SK-N-SH (cell line): ENCODE measurements around the gene ITGBL1. TPM values are rescaled to one million over a fixed set of nuclear protein-coding genes. Genes with fewer than 3 reads are reported as not detected.

Experiments used
- CTCF ChIA-PET: fragments of 300-600, 350-600 bp; formaldehyde crosslinking; extraction: SDS; loops from one replicate; lab custom pipeline; 2021; lab: Yijun Ruan, JAX
- POLR2A ChIA-PET: fragments of 350-600 bp; sonication (Branson Sonifier 250); formaldehyde crosslinking; extraction: SDS; loops from one replicate; lab custom pipeline; 2020; ENCODE audit warnings: antibody characterized with exemption, inconsistent platforms; lab: Yijun Ruan, JAX
- DNase-seq: peaks from one replicate; pipeline ENCODE4 v3.0.0; 2012
- H2AFZ ChIP-seq: fragments of 200-600 bp; sonication (generic); 2 replicates; pipeline ENCODE4 v1.8.1; 2016; ENCODE audit warnings: antibody characterized with exemption, mild to moderate bottlenecking, low read depth
- H3F3A ChIP-seq: fragments of 200-600 bp; sonication (generic); replicated peaks from 2 replicates; pipeline ENCODE3; 2016; ENCODE audit warnings: antibody characterized with exemption, mild to moderate bottlenecking; ENCODE audit not compliant: insufficient read depth
- H3K27ac ChIP-seq, 2 experiments: fragments of 200-500 bp in 1 of 2; fragments of 200-600 bp in 1 of 2; sonication (Bioruptor generic) in 1 of 2; sonication (generic), shearing (Covaris generic) in 1 of 2; 2 replicates each; pipeline versions ENCODE4 v1.5.1 to v1.6.1; 2014 to 2016; ENCODE audit warnings: low read depth in 2 of 2, inconsistent platforms in 1 of 2, low read length in 1 of 2, mild to moderate bottlenecking in 1 of 2, mixed read lengths in 1 of 2
- H3K27me3 ChIP-seq: fragments of 200-600 bp; sonication (generic), shearing (Covaris generic); 2 replicates; pipeline ENCODE4 v1.6.1; 2016; ENCODE audit warnings: mixed run types; ENCODE audit not compliant: insufficient read depth
- H3K36me3 ChIP-seq, 2 experiments: fragments of 200-500 bp in 1 of 2; fragments of 200-600 bp in 1 of 2; sonication (Bioruptor generic) in 1 of 2; sonication (generic) in 1 of 2; replicated peaks in 1 of 2; 2 replicates each; pipeline versions ENCODE3 to v1.5.1; 2014 to 2016; ENCODE audit warnings: low read length in 1 of 2, mild to moderate bottlenecking in 1 of 2; ENCODE audit not compliant: insufficient read depth in 2 of 2, control insufficient read depth in 1 of 2
- H3K4me1 ChIP-seq, 2 experiments: fragments of 200-500 bp in 1 of 2; fragments of 200-600 bp in 1 of 2; sonication (Bioruptor generic) in 1 of 2; sonication (generic), shearing (Covaris generic) in 1 of 2; 2 replicates each; pipeline versions ENCODE4 v1.5.1 to v1.6.1; 2014 to 2016; ENCODE audit warnings: low read depth in 1 of 2, low read length in 1 of 2, mixed run types in 1 of 2; ENCODE audit not compliant: insufficient read depth in 2 of 2, control insufficient read depth in 1 of 2
- H3K4me2 ChIP-seq: fragments of 200-600 bp; sonication (generic), shearing (Covaris generic); 2 replicates; pipeline ENCODE4 v1.6.1; 2017; ENCODE audit warnings: mixed run types
- H3K4me3 ChIP-seq, 2 experiments: fragments of 200-500 bp in 1 of 2; fragments of 200-600 bp in 1 of 2; sonication (Bioruptor generic) in 1 of 2; sonication (generic), shearing (Covaris generic) in 1 of 2; 2 replicates each; pipeline versions ENCODE4 v1.5.1 to v1.8.1; 2014 to 2016; ENCODE audit warnings: low read depth in 2 of 2, inconsistent platforms in 1 of 2, low read length in 1 of 2, mild to moderate bottlenecking in 1 of 2, mixed read lengths in 1 of 2, moderate library complexity in 1 of 2
- H3K79me2 ChIP-seq: fragments of 200-600 bp; sonication (generic); 2 replicates; pipeline ENCODE4 v1.8.1; 2017; ENCODE audit warnings: mild to moderate bottlenecking; ENCODE audit not compliant: insufficient read depth
- H3K9ac ChIP-seq: fragments of 200-600 bp; sonication (generic); 2 replicates; pipeline ENCODE4 v1.6.1; 2017; ENCODE audit warnings: mixed run types
- H3K9me2 ChIP-seq: fragments of 200-600 bp; sonication (generic); 2 replicates; pipeline ENCODE4 v1.6.1; 2017; ENCODE audit warnings: mixed run types
- H3K9me3 ChIP-seq: fragments of 200-600 bp; sonication (generic); 2 replicates; pipeline ENCODE4 v1.6.1; 2017; ENCODE audit warnings: mixed run types, mild to moderate bottlenecking, moderate library complexity
- H4K20me1 ChIP-seq: fragments of 200-600 bp; sonication (generic); 2 replicates; pipeline ENCODE4 v1.6.1; 2017; ENCODE audit warnings: mild to moderate bottlenecking, mixed run types; ENCODE audit not compliant: insufficient read depth
- EP300 ChIP-seq, 2 experiments: IDR thresholded peaks; 2 replicates each; pipeline versions ENCODE4 v1.4.0 to v1.6.1; 2012; ENCODE audit warnings: borderline replicate concordance in 1 of 2, low read depth in 1 of 2, low read length in 1 of 2
- FOSL2 ChIP-seq: IDR thresholded peaks from 2 replicates; pipeline ENCODE4 v1.4.0; 2012; ENCODE audit warnings: low read depth, mild to moderate bottlenecking, moderate library complexity, borderline replicate concordance
- GABPA ChIP-seq: IDR thresholded peaks from 2 replicates; pipeline ENCODE4 v1.4.0; 2012; ENCODE audit warnings: low read depth, mild to moderate bottlenecking
- IRF3 ChIP-seq: fragments of 150-350 bp; IDR thresholded peaks from 2 replicates; pipeline ENCODE4 v1.6.1; 2016; ENCODE audit warnings: mild to moderate bottlenecking, low read depth, low read length
- JUND ChIP-seq: IDR thresholded peaks from 2 replicates; pipeline ENCODE4 v1.4.0; 2012
- NFIC ChIP-seq: IDR thresholded peaks from 2 replicates; pipeline ENCODE4 v1.4.0; 2012; ENCODE audit warnings: borderline replicate concordance
- PBX3 ChIP-seq: IDR thresholded peaks from 2 replicates; pipeline ENCODE4; 2012
- TCF12 ChIP-seq: IDR thresholded peaks from 2 replicates; pipeline ENCODE4 v1.4.0; 2012
- WGBS: methylation state at CpG from one replicate; pipeline ENCODE4 v1.1.6; 2017; ENCODE audit warnings: low lambda C conversion rate; 5-methylcytosine and 5-hydroxymethylcytosine counted together
- polyA plus RNA-seq, 3 experiments: library from polyadenylated mRNA; depleted of rRNA; stranded (reverse); fragments of >200 nt; gene quantifications; 2 replicates each; pipeline ENCODE4 v1.2.3, GENCODE V29; 2012
- TF ChIP-seq, protein P1 (sequence below): fragments of 200-600 bp; sonication (generic); IDR thresholded peaks from 2 replicates; pipeline ENCODE4 v1.6.1; 2017; ENCODE audit warnings: antibody characterized with exemption, mild to moderate bottlenecking, moderate library complexity
- TF ChIP-seq, protein P2 (sequence below): IDR thresholded peaks from 2 replicates; pipeline ENCODE4 v1.4.0; 2012; ENCODE audit warnings: low read depth, borderline replicate concordance
- TF ChIP-seq, protein P3 (sequence below): IDR thresholded peaks from 2 replicates; pipeline ENCODE4 v1.4.0; 2012; ENCODE audit warnings: low read depth
- TF ChIP-seq, protein P4 (sequence below): IDR thresholded peaks from 2 replicates; pipeline ENCODE4 v1.4.0; 2012; ENCODE audit warnings: low read depth, borderline replicate concordance

ITGBL1 gene
- polyA plus RNA-seq, 1 of the 3 experiments (the other 2 are of a cell fraction) = 78.7 TPM

DNA sequence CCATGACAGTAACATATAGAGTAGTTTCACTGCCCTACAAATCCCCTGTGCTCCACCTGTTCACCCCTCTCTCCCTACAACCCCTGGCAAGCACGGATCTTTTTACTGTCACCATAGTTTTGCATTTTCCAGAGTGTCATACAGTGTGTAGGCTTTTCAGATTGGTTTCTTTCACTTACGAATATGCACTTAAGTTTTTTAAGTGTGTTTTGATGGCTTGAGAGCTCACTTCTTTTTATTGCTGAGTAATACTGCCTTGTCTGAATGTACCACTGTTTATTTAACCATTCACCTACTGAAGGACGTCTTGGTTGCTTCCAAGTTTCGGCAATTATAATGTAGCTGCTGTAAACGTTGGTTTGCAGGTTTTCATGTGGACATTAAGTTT lies 175.1 kb downstream of the ITGBL1 start:
- Histone ChIP-seq H3K4me3 (0 out of 4 replicates have a peak overlapping the region, but pooled peaks of 1 of the 2 experiments have one; percentile 38), H3K27ac (no peak overlapping the region), H3K36me3 (peaks cover 0 to 7% of the 10 kb centered on the region in 2 experiments), H3K27me3 (no peaks in the 10 kb centered on the region), H3F3A (peaks cover 7% of the 10 kb centered on the region), H4K20me1 (no peaks in the 10 kb centered on the region), H3K9ac (0 out of 2 replicates have a peak overlapping the region, but pooled peaks have one; percentile 33), H3K9me3 (no peaks in the 10 kb centered on the region), H3K9me2 (no peaks in the 10 kb centered on the region), H2AFZ (no peak overlapping the region), H3K4me2 (peak overlapping the region; percentile 68), H3K79me2 (peaks cover 10% of the 10 kb centered on the region), H3K4me1 (peaks cover 0 to 11% of the 10 kb centered on the region in 2 experiments; a peak in 2 of 4 replicates)
- 85% methylated on average over 5 of the region's 5 CpGs for WGBS
- ChIA-PET CTCF (no interaction called here), POLR2A (no interaction called here)
- no peak for DNase-seq
- TF ChIP-seq, protein P1, sequence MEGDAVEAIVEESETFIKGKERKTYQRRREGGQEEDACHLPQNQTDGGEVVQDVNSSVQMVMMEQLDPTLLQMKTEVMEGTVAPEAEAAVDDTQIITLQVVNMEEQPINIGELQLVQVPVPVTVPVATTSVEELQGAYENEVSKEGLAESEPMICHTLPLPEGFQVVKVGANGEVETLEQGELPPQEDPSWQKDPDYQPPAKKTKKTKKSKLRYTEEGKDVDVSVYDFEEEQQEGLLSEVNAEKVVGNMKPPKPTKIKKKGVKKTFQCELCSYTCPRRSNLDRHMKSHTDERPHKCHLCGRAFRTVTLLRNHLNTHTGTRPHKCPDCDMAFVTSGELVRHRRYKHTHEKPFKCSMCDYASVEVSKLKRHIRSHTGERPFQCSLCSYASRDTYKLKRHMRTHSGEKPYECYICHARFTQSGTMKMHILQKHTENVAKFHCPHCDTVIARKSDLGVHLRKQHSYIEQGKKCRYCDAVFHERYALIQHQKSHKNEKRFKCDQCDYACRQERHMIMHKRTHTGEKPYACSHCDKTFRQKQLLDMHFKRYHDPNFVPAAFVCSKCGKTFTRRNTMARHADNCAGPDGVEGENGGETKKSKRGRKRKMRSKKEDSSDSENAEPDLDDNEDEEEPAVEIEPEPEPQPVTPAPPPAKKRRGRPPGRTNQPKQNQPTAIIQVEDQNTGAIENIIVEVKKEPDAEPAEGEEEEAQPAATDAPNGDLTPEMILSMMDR = no peak
- no peak for TF ChIP-seq IRF3

GRCh38 chr13:101628900-101629299 lies 176.4 kb downstream of the ITGBL1 start:
- WGBS = 91% methylated on average over 1 of the region's 1 CpG
- TF ChIP-seq GABPA = no peak
- no peak for TF ChIP-seq TCF12
- TF ChIP-seq JUND = no peak
- TF ChIP-seq, protein P2, sequence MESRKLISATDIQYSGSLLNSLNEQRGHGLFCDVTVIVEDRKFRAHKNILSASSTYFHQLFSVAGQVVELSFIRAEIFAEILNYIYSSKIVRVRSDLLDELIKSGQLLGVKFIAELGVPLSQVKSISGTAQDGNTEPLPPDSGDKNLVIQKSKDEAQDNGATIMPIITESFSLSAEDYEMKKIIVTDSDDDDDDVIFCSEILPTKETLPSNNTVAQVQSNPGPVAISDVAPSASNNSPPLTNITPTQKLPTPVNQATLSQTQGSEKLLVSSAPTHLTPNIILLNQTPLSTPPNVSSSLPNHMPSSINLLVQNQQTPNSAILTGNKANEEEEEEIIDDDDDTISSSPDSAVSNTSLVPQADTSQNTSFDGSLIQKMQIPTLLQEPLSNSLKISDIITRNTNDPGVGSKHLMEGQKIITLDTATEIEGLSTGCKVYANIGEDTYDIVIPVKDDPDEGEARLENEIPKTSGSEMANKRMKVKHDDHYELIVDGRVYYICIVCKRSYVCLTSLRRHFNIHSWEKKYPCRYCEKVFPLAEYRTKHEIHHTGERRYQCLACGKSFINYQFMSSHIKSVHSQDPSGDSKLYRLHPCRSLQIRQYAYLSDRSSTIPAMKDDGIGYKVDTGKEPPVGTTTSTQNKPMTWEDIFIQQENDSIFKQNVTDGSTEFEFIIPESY = no peak
- TF ChIP-seq, protein P3, sequence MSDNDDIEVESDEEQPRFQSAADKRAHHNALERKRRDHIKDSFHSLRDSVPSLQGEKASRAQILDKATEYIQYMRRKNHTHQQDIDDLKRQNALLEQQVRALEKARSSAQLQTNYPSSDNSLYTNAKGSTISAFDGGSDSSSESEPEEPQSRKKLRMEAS = no peak
- TF ChIP-seq, protein P4, sequence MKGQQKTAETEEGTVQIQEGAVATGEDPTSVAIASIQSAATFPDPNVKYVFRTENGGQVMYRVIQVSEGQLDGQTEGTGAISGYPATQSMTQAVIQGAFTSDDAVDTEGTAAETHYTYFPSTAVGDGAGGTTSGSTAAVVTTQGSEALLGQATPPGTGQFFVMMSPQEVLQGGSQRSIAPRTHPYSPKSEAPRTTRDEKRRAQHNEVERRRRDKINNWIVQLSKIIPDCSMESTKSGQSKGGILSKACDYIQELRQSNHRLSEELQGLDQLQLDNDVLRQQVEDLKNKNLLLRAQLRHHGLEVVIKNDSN = no peak
- TF ChIP-seq NFIC = no peak
- no peak for TF ChIP-seq PBX3
- TF ChIP-seq IRF3 = no peak
- TF ChIP-seq FOSL2 = no peak
- TF ChIP-seq EP300 (IDR thresholded peaks at IDR 0.05; ENCODE audit: borderline replicate concordance in 1 of 2, low read depth in 1 of 2, low read length in 1 of 2) = no peak
- TF ChIP-seq, protein P1 = no peak

More at GRCh38 chr13:101628900-101629299, 176.4 kb downstream of the ITGBL1 start:
- Histone ChIP-seq H3K36me3 (peaks cover 0 to 10% of the 10 kb centered on the region in 2 experiments), H3F3A (peaks cover 12% of the 10 kb centered on the region), H3K9ac (no peak overlapping the region), H3K9me3 (no peaks in the 10 kb centered on the region), H3K4me2 (no peak overlapping the region), H2AFZ (no peak overlapping the region), H3K27ac (no peak overlapping the region), H3K9me2 (no peaks in the 10 kb centered on the region), H4K20me1 (no peaks in the 10 kb centered on the region), H3K4me1 (peaks cover 0 to 4% of the 10 kb centered on the region in 2 experiments; a peak in 2 of 4 replicates), H3K27me3 (no peaks in the 10 kb centered on the region), H3K79me2 (peaks cover 5% of the 10 kb centered on the region), H3K4me3 (no peak overlapping the region)
- ChIA-PET CTCF (no interaction called here), POLR2A (no interaction called here)
- DNase-seq = no peak
